HG03045 (cell line): ENCODE data around the gene CDK11B.

ENCODE experiments used
- ATAC-seq: cut with Tn5 transposase; IDR thresholded peaks from one replicate; pipeline ENCODE4 v1.9.1; 2021; ENCODE audit warnings: mild to moderate bottlenecking, moderate library complexity; ENCODE audit not compliant: unreplicated experiment

Gene CDK11B

DNA sequence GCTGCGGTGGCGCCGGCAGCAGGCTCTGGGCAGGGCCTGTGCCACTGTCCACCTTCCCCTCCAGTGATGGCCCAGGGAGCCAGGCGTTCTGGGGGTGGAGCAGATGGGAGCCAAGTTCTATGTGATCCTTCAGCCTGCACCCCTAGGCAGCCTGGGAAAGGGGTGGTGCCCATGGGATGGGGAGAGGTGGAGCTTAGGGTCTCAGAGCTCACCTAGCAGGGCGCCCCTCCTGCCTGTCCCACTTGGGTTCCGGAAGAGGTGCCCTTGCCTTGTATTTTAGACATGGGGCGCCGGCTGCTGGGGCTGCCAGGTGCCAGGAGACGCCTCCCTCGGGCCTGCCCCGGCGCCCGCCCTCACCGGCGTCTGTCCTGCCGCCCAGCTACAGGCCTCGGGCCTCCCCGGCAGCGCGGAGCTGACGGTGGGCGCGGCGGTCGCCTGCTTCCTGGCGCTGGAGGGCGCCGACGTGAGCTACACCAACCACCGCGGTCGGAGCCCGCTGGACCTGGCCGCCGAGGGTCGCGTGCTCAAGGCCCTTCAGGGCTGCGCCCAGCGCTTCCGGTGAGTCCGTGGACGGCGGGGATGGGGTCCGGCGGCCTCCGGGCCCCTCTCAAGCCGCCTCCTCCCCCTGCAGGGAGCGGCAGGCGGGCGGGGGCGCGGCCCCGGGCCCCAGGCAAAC lies 29.9 kb downstream of the CDK11B start:
- ATAC-seq = no peak

- no peak for ATAC-seq
These were observed 30.7 kb downstream of the CDK11B start for GRCh38 chr1:1627829-1628753.

- no peak for ATAC-seq
These were observed 31.5 kb downstream of the CDK11B start for GRCh38 chr1:1627261-1627828.

- no peak for ATAC-seq
These were observed 32.3 kb downstream of the CDK11B start for GRCh38 chr1:1626207-1627141.

- ATAC-seq = no peak
These were observed 33.0 kb downstream of the CDK11B start for GRCh38 chr1:1625824-1626206.

- no peak for ATAC-seq
These were observed 33.4 kb downstream of the CDK11B start for GRCh38 chr1:1625404-1625775.

GRCh38 chr1:1624443-1625403 lies 34.1 kb downstream of the CDK11B start:
- no peak for ATAC-seq

DNA sequence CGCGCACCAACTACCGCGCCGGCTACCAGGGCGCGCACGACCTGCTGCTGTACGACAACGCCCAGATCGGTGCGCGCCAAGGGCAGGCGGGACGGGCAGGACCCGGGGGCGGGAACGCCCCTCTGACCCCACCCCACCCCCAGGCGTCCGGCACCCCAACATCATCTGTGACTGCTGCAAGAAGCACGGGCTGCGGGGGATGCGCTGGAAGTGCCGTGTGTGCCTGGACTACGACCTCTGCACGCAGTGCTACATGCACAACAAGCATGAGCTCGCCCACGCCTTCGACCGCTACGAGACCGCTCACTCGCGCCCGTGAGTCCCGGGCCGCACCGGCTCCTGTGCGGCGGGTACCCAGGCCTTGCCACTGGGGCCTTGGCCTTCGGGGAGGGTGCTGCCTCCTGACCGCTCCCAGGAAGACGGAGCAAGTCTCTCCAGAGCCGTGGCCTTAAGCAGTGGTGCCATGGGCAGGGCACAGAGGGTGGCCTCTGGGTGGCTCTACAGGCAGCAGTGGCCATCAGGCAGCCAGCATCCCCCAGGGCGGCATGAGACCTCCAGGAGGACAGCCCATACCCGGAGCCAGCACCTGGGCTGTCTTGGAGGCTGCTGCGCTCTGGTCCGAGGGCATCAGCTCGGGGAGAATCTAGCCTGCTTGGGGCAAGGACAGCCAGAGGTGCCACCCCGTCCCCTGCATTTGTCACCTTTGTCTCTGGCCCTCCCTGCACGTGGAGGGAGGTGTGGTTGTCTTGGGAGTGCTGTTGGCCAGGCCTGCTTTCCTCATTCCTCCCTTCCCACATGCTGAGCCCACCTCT lies 35.0 kb downstream of the CDK11B start:
- no peak for ATAC-seq

GRCh38 chr1:1623181-1623630 lies 35.6 kb downstream of the CDK11B start:
- no peak for ATAC-seq

GRCh38 chr1:1622788-1623094 lies 36.1 kb downstream of the CDK11B start:
- ATAC-seq = no peak

GRCh38 chr1:1622010-1622787 lies 36.6 kb downstream of the CDK11B start:
- no peak for ATAC-seq

- ATAC-seq = no peak
These were observed 37.4 kb downstream of the CDK11B start for GRCh38 chr1:1621173-1622009.

DNA sequence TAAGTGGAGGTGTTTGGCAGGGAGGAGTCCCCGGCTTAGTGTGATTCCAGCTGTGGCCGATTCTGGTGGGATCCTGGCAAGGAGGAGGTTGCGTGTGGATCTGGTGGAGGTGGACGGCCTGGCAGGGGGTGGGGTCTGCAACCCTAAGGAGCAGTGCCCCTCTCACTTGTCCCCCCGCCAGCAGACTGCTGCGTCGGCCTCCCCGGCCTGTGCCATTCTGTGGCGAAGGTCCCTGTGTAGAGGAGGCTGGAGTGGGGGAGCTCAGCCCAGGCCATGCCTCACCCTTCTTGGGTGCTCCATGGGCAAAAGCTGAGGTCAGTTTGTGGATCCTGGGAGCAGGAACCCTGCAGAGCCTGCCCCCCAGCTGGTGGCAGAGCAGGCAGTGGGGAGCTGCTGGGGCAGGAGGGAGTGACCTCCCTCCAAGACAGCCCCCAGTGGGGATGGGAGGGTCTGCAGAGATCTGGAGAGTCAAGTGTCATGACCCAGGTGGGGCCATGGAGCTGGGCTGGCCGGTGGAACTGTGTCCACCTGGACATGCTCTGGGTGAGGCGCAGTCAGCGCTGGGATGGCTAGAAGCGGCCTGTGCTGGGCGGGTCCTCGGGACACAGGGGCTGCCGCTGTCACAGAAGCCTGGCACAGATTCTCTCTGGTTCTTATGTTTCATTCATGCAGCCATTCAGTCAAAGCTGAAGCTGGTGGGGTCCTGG lies 38.2 kb downstream of the CDK11B start:
- ATAC-seq = no peak

- no peak for ATAC-seq
These were observed 38.9 kb downstream of the CDK11B start for GRCh38 chr1:1619917-1620361.

- ATAC-seq = no peak
These were observed 40.3 kb downstream of the CDK11B start for GRCh38 chr1:1618396-1619068.

- ATAC-seq = no peak
These were observed 40.9 kb downstream of the CDK11B start for GRCh38 chr1:1617925-1618324.
